H9 (cell line): ENCODE results near the gene KCNMB1. TPM values are rescaled to one million over a fixed set of nuclear protein-coding genes. Genes with fewer than 3 reads are reported as not detected.

Experiments
- DNase-seq: peaks from one replicate; pipeline ENCODE4 v3.0.0-alpha.2; 2017
- H2AFZ ChIP-seq: one replicate; pipeline ENCODE4 v1.6.1; 2013; ENCODE audit warnings: mild to moderate bottlenecking, low read length, control low read depth, moderate library complexity
- H2AK5ac ChIP-seq: 2 replicates; pipeline ENCODE4 v1.6.1; 2013; ENCODE audit warnings: low read length, control low read depth, mixed read lengths; ENCODE audit not compliant: insufficient read length
- H2BK120ac ChIP-seq: one replicate; pipeline ENCODE4 v1.6.1; 2013; ENCODE audit warnings: low read depth, mild to moderate bottlenecking, low read length, control low read depth, inconsistent platforms; ENCODE audit not compliant: poor library complexity, severe bottlenecking
- H2BK12ac ChIP-seq: 2 replicates; pipeline ENCODE4 v1.6.1; 2013; ENCODE audit warnings: low read length, control low read depth, mixed read lengths, low read depth; ENCODE audit not compliant: insufficient read length
- H2BK15ac ChIP-seq: 2 replicates; pipeline ENCODE4 v1.6.1; 2013; ENCODE audit warnings: low read depth, low read length, control low read depth
- H2BK20ac ChIP-seq: one replicate; pipeline ENCODE4 v1.6.1; 2013; ENCODE audit warnings: low read depth, mild to moderate bottlenecking, low read length, control low read depth, inconsistent platforms; ENCODE audit not compliant: poor library complexity, severe bottlenecking
- H2BK5ac ChIP-seq: 2 replicates; pipeline ENCODE4 v1.6.1; 2013; ENCODE audit warnings: low read length, control low read depth, mixed read lengths; ENCODE audit not compliant: insufficient read length
- H3K14ac ChIP-seq: 2 replicates; pipeline ENCODE4 v1.6.1; 2013; ENCODE audit warnings: low read length, control low read depth; ENCODE audit not compliant: insufficient read depth
- H3K18ac ChIP-seq: 2 replicates; pipeline ENCODE4 v1.6.1; 2013; ENCODE audit warnings: low read depth, mild to moderate bottlenecking, mixed read lengths, low read length, control low read depth; ENCODE audit not compliant: insufficient read length
- H3K23ac ChIP-seq: 2 replicates; pipeline ENCODE4 v1.6.1; 2013; ENCODE audit warnings: low read length, control low read depth, mixed read lengths, low read depth; ENCODE audit not compliant: insufficient read length
- H3K23me2 ChIP-seq: 2 replicates; pipeline ENCODE4 v1.6.1; 2013; ENCODE audit warnings: low read depth, mild to moderate bottlenecking, mixed read lengths, low read length, control low read depth; ENCODE audit not compliant: insufficient read length, poor library complexity, severe bottlenecking
- H3K27ac ChIP-seq: 2 replicates; pipeline ENCODE4 v1.5.1; 2013; ENCODE audit warnings: low read length, control low read depth, mixed read lengths, low read depth; ENCODE audit not compliant: insufficient read length
- H3K27me3 ChIP-seq: 2 replicates; pipeline ENCODE4 v1.6.1; 2013; ENCODE audit warnings: low read length, control low read depth, inconsistent platforms; ENCODE audit not compliant: insufficient read depth
- H3K4ac ChIP-seq: 2 replicates; pipeline ENCODE4 v1.6.1; 2013; ENCODE audit warnings: low read depth, mild to moderate bottlenecking, control low read depth, inconsistent platforms, low read length, moderate library complexity
- H3K4me1 ChIP-seq: 2 replicates; pipeline ENCODE4 v1.6.1; 2013; ENCODE audit warnings: low read length, control low read depth, inconsistent platforms; ENCODE audit not compliant: insufficient read depth
- H3K4me2 ChIP-seq: 2 replicates; pipeline ENCODE4 v1.6.1; 2013; ENCODE audit warnings: low read length, control low read depth, mixed read lengths; ENCODE audit not compliant: insufficient read length, insufficient read depth
- H3K56ac ChIP-seq: 2 replicates; pipeline ENCODE4 v1.6.1; 2013; ENCODE audit warnings: low read depth, mild to moderate bottlenecking, mixed read lengths, low read length, control low read depth; ENCODE audit not compliant: insufficient read length
- H3K79me1 ChIP-seq: 2 replicates; pipeline ENCODE4 v1.6.1; 2013; ENCODE audit warnings: low read depth, mild to moderate bottlenecking, moderate library complexity, low read length, control low read depth, inconsistent platforms; ENCODE audit not compliant: insufficient read depth, poor library complexity, severe bottlenecking
- H3K79me2 ChIP-seq: 2 replicates; pipeline ENCODE4 v1.6.1; 2013; ENCODE audit warnings: low read length, control low read depth, inconsistent platforms; ENCODE audit not compliant: insufficient read depth
- H3K9ac ChIP-seq: 2 replicates; pipeline ENCODE4 v1.6.1; 2013; ENCODE audit warnings: low read length, control low read depth, mixed read lengths; ENCODE audit not compliant: insufficient read length; ENCODE audit errors: extremely low read depth
- H3K9me3 ChIP-seq: one replicate; pipeline ENCODE4 v1.6.1; 2013; ENCODE audit warnings: low read depth, low read length, inconsistent platforms; ENCODE audit not compliant: control insufficient read depth
- H3T11ph ChIP-seq: one replicate; pipeline ENCODE4 v1.6.1; 2013; ENCODE audit warnings: mild to moderate bottlenecking, low read length, control low read depth, inconsistent platforms
- H4K20me1 ChIP-seq: one replicate; pipeline ENCODE4 v1.6.1; 2013; ENCODE audit not compliant: control insufficient read depth, insufficient read length, insufficient read depth
- H4K5ac ChIP-seq: 2 replicates; pipeline ENCODE4 v1.6.1; 2013; ENCODE audit warnings: low read depth, mild to moderate bottlenecking, mixed read lengths, low read length, control low read depth; ENCODE audit not compliant: insufficient read length
- H4K8ac ChIP-seq: replicated peaks from 2 replicates; pipeline ENCODE4 v1.6.1; 2013; ENCODE audit warnings: low read length, control low read depth, mixed read lengths, low read depth; ENCODE audit not compliant: insufficient read length
- H4K91ac ChIP-seq: 2 replicates; pipeline ENCODE4 v1.6.1; 2013; ENCODE audit warnings: low read depth, mild to moderate bottlenecking, moderate library complexity, mixed read lengths, low read length, control low read depth; ENCODE audit not compliant: insufficient read length
- H3K27ac Mint-ChIP-seq, 3 experiments: 2 replicates in 2 of 3; 3 replicates in 1 of 3; pipeline ENCODE4 v1.8.0; 2020 to 2021; ENCODE audit warnings: mixed read lengths in 3 of 3, mild to moderate bottlenecking in 1 of 3, moderate library complexity in 1 of 3
- H3K27me3 Mint-ChIP-seq: 2 replicates; pipeline ENCODE4 v1.8.0; 2021; ENCODE audit warnings: low read depth, mild to moderate bottlenecking, moderate library complexity, mixed read lengths
- H3K36me3 Mint-ChIP-seq, 3 experiments: 2 replicates in 2 of 3; 3 replicates in 1 of 3; pipeline ENCODE4 v1.8.0; 2020 to 2021; ENCODE audit warnings: low read depth in 3 of 3, mixed read lengths in 3 of 3; ENCODE audit not compliant: insufficient read depth in 1 of 3
- H3K4me1 Mint-ChIP-seq, 2 experiments: 2 replicates each; pipeline ENCODE4 v1.8.0; 2020; ENCODE audit warnings: mixed read lengths in 2 of 2
- H3K4me3 Mint-ChIP-seq, 2 experiments: 2 replicates in 1 of 2; 3 replicates in 1 of 2; pipeline ENCODE4 v1.8.0; 2020 to 2021; ENCODE audit warnings: mild to moderate bottlenecking in 2 of 2, mixed read lengths in 2 of 2, moderate library complexity in 1 of 2
- H3K9me3 Mint-ChIP-seq, 2 experiments: 2 replicates in 1 of 2; 3 replicates in 1 of 2; pipeline ENCODE4 v1.8.0; 2020; ENCODE audit warnings: mild to moderate bottlenecking in 2 of 2, mixed read lengths in 2 of 2, moderate library complexity in 1 of 2
- WGBS: extraction: QIAGEN DNeasy Blood & Tissue Kit; methylation state at CpG from one replicate; pipeline ENCODE4 v1.1.7; 2013; ENCODE audit warnings: missing lambda C conversion rate, low lambda C conversion rate, mixed read lengths; ENCODE audit not compliant: insufficient read length; ENCODE audit errors: extremely low coverage; 5-methylcytosine and 5-hydroxymethylcytosine counted together
- total RNA-seq: library from RNA; stranded (reverse); gene quantifications from 2 replicates; pipeline ENCODE4 v1.2.1, GENCODE V29; 2021
- TF ChIP-seq, protein P1 (sequence below): fragments of 200-600 bp; sonication (generic); conservative IDR thresholded peaks from 3 replicates; pipeline ENCODE4 v1.8.0; 2021; ENCODE audit warnings: antibody characterized with exemption, mild to moderate bottlenecking

Gene KCNMB1
- total RNA-seq, 1 experiment from 2014 or later, result 0.28 TPM

DNA sequence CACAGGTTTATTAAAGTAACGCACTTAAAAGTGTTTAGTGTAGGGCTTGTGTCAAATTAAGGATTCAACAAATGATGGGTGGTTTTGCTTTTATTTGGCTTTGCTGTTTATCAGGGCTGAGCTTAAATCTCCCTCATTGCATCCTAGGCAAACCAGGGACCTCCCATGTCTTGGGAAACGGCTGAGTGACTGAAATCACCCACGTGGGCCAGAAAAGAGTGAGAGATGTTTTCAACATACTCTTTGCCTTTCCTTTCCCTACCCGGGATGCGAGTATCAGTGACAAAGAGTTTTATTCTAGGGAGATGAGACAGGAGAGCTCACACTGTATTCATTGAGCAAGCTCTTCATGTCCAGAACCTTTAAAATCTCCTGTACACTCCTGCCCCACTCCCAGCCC, 23.3 kb downstream of the KCNMB1 start:
- H3K4me1 Mint-ChIP-seq, result peaks cover 12 to 25% of the 10 kb centered on the region in 2 experiments
- Histone ChIP-seq H3K4me2 (no peak overlapping the region), H3K4me1 (no peaks in the 10 kb centered on the region), H3K27ac (no peak overlapping the region), H4K91ac (no peak overlapping the region), H4K5ac (no peak overlapping the region), H3K14ac (no peak overlapping the region), H4K8ac (no peak overlapping the region), H3K4ac (no peak overlapping the region), H3K56ac (no peak overlapping the region), H2BK20ac (no peak overlapping the region), H3K23ac (no peak overlapping the region), H2AFZ (no peak overlapping the region), H3K23me2 (no peaks in the 10 kb centered on the region), H2BK120ac (no peak overlapping the region), H2BK15ac (no peak overlapping the region), H3T11ph (no peak overlapping the region), H3K9ac (no peak overlapping the region), H3K79me2 (no peaks in the 10 kb centered on the region), H2BK12ac (no peak overlapping the region), H4K20me1 (no peaks in the 10 kb centered on the region), H3K18ac (no peak overlapping the region), H2BK5ac (no peak overlapping the region), H2AK5ac (no peak overlapping the region), H3K9me3 (no peaks in the 10 kb centered on the region), H3K79me1 (no peaks in the 10 kb centered on the region), H3K27me3 (no peaks in the 10 kb centered on the region; the same call in 1 of the 2 replicates)
- DNase-seq, result no peak
- H3K36me3 Mint-ChIP-seq, result no peaks in the 10 kb centered on the region; a peak in 1 of 7 replicates
- TF ChIP-seq, protein P1, sequence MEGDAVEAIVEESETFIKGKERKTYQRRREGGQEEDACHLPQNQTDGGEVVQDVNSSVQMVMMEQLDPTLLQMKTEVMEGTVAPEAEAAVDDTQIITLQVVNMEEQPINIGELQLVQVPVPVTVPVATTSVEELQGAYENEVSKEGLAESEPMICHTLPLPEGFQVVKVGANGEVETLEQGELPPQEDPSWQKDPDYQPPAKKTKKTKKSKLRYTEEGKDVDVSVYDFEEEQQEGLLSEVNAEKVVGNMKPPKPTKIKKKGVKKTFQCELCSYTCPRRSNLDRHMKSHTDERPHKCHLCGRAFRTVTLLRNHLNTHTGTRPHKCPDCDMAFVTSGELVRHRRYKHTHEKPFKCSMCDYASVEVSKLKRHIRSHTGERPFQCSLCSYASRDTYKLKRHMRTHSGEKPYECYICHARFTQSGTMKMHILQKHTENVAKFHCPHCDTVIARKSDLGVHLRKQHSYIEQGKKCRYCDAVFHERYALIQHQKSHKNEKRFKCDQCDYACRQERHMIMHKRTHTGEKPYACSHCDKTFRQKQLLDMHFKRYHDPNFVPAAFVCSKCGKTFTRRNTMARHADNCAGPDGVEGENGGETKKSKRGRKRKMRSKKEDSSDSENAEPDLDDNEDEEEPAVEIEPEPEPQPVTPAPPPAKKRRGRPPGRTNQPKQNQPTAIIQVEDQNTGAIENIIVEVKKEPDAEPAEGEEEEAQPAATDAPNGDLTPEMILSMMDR, result no peak
- no peak overlapping the region for H3K27ac Mint-ChIP-seq
- no peak overlapping the region for H3K4me3 Mint-ChIP-seq
- H3K9me3 Mint-ChIP-seq, result no peaks in the 10 kb centered on the region
- H3K27me3 Mint-ChIP-seq, result peaks cover 5% of the 10 kb centered on the region
- no CpG with 5 or more reads among the region's 5 CpGs for WGBS
